ENCODE results near the gene VIM. TPM values are rescaled to one million over a fixed set of nuclear protein-coding genes. Genes with fewer than 3 reads are reported as not detected.
"Not testable (repeated sequence)": the region's sequence is repeated elsewhere in the genome, so short reads cannot be mapped to it uniquely, and the experiment has no call there.

VIM gene
- total and polyA plus RNA-seq, 12 donors, result 200 to 1,377 (median 723) TPM

DNA sequence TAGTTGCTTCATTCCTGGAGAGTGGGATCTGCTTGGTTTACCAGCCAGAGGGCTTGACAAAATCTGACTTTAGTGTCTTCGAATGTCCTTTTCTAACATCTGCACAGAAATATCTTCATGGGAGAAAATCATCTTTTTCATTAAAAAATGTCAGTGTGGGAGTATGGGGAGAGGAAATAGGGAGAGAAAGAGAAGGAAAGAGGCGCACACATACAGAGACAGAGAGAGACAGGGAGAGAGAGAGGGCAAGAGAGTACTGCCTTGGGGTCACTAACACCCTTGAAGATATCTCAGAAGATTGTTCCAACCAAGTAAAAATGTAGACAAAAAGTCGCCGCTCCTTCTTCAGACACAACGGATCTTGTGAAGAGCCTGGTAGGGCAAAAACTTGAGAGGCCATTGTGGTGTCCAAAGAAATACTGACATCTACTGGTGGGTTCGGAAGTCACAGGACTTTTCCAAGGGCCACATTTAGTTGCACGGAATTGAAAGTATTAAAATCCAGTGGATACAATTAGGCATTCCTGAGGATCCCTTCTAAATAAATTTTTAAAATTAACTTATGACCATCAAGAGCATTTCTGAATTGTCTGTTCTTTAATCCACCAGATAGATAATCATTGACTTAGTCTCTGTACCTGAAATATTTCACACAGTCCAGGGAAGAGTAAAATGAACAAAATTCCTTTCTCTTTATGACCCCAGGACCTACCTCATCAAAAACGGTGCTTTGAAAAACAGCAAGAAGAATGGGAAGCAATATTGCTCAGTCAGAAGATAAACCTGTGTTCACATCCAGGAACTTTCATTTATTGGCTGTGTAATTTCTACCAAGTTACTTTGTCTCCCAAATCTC, 29.7 kb downstream of the VIM start:
- intact Hi-C loops (cut with DNase I), result loop anchor here (2.0 to 5.0 kb wide), 3 partner anchors 415 to 430 kb away; no protein-coding TSS in a partner anchor
- Histone ChIP-seq H3K27me3 (peaks cover 8% of the 10 kb centered on the region), H3K9me3 (replicated peaks in 1 of 3) (peaks cover 0 to 4% (median 0%) of the 10 kb centered on the region in 3 donors), H3K27ac (no peak overlapping the region), H3K4me1 (replicated peaks in 1 of 2) (no peaks in the 10 kb centered on the region), H3K36me3 (replicated peaks in 1 of 2) (no peaks in the 10 kb centered on the region), H3K4me3 (no peak overlapping the region)
- 12 to 16% (median 12%) methylated on average over 8 of the region's 8 CpGs for WGBS, 4 donors
- peak; percentile 47 to 74 (median 68) for DNase-seq
- no peak for TF ChIP-seq POLR2A (IDR thresholded peaks at IDR 0.05)
- TF ChIP-seq, protein P1, sequence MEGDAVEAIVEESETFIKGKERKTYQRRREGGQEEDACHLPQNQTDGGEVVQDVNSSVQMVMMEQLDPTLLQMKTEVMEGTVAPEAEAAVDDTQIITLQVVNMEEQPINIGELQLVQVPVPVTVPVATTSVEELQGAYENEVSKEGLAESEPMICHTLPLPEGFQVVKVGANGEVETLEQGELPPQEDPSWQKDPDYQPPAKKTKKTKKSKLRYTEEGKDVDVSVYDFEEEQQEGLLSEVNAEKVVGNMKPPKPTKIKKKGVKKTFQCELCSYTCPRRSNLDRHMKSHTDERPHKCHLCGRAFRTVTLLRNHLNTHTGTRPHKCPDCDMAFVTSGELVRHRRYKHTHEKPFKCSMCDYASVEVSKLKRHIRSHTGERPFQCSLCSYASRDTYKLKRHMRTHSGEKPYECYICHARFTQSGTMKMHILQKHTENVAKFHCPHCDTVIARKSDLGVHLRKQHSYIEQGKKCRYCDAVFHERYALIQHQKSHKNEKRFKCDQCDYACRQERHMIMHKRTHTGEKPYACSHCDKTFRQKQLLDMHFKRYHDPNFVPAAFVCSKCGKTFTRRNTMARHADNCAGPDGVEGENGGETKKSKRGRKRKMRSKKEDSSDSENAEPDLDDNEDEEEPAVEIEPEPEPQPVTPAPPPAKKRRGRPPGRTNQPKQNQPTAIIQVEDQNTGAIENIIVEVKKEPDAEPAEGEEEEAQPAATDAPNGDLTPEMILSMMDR (IDR thresholded peaks at IDR 0.05), result peak; percentile 70 to 90 (median 88)

DNA sequence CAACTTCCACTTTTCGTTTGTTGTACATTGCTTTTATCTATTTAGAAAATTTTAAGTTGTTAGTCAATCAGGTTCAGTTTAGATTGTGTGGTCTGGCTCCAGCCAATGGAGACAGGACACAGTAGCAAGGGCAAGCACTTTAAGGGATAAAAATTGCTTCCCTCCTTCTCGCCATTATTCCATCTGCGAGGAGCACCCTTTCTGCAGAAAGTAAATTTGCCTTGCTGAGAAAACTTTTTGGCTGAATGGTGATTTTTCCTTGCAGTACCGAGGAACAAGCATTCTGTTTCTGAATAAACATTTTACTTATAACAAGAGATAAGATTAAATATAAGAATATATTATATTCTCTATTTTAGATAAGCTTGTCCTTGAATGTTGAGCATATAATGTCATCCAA, 34.5 kb downstream of the VIM start:
- 78 to 89% (median 87%) methylated on average over 4 of the region's 4 CpGs for WGBS, 4 donors
- Histone ChIP-seq H3K36me3 (replicated peaks in 1 of 2) (no peaks in the 10 kb centered on the region), H3K9me3 (replicated peaks in 1 of 3) (peaks cover 0 to 4% (median 0%) of the 10 kb centered on the region in 3 donors), H3K27me3 (peaks cover 9% of the 10 kb centered on the region), H3K4me3 (no peak overlapping the region), H3K27ac (no peak overlapping the region), H3K4me1 (replicated peaks in 1 of 2) (no peaks in the 10 kb centered on the region)
- DNase-seq, result no peak
- intact Hi-C loops (cut with DNase I), result loop anchor here in 1 of 2 donors (10.0 kb wide), 1 partner anchor 162 kb away; no protein-coding TSS in a partner anchor
- TF ChIP-seq POLR2A (IDR thresholded peaks at IDR 0.05), result no peak
- TF ChIP-seq, protein P1 (IDR thresholded peaks at IDR 0.05), result no peak

DNA sequence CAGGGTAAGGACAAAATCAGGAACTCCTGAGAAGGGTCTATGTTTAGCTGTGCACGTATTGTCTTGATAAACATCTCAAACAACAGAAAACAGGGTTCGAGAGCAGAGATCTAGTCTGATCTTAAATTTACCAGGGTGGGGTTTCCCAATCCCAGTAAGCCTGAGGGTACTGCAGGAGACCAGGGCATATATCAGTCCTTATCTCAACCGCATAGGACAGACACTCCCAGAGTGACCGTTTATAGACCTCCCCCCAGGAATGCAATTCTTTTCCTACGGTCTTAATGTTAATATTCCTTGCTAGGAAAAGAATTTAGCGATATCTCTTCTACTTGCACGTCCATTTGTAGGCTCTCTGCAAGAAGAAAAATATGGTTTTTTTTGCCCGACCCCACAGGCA, 35.5 kb downstream of the VIM start:
- H3K4me1 ChIP-seq (replicated peaks in 1 of 2), result no peaks in the 10 kb centered on the region
- peaks cover 0 to 4% (median 0%) of the 10 kb centered on the region in 3 donors for H3K9me3 ChIP-seq (replicated peaks in 1 of 3)
- H3K36me3 ChIP-seq (replicated peaks in 1 of 2), result no peaks in the 10 kb centered on the region
- no peak overlapping the region for H3K4me3 ChIP-seq
- intact Hi-C loops (cut with DNase I), result loop anchor here in 1 of 2 donors (10.0 kb wide), 1 partner anchor 161 kb away; no protein-coding TSS in a partner anchor
- 83 to 89% (median 87%) methylated on average over 8 of the region's 8 CpGs for WGBS, 4 donors
- H3K27ac ChIP-seq, result no peak overlapping the region
- TF ChIP-seq, protein P1 (IDR thresholded peaks at IDR 0.05), result no peak
- TF ChIP-seq POLR2A (IDR thresholded peaks at IDR 0.05), result no peak
- H3K27me3 ChIP-seq, result peaks cover 9% of the 10 kb centered on the region
- DNase-seq, result no peak

DNA sequence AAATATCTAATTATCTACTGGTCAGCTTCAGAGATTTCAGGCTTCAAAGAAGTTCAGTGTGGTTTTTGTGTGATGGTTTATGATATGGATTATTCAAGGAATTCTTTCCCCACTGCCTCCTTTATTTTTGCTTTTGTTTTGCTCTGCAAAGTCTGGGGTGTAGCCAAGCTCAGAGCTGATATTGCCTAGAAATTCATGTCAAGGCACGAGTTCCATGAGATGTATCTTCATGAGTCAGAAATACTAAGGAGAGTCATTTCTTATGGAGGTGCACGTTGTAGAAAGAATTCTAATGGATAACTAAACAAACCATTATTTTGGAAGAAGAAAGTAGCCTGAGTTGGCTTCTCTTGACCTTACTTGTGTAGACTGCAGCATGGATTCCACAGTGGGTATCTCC, 37.4 kb downstream of the VIM start:
- no peak for DNase-seq
- H3K27ac ChIP-seq, result no peak overlapping the region
- H3K9me3 ChIP-seq (replicated peaks in 1 of 3), result peaks cover 0 to 4% (median 0%) of the 10 kb centered on the region in 3 donors
- TF ChIP-seq, protein P1 (IDR thresholded peaks at IDR 0.05), result no peak
- TF ChIP-seq POLR2A (IDR thresholded peaks at IDR 0.05), result no peak
- no peaks in the 10 kb centered on the region for H3K36me3 ChIP-seq (replicated peaks in 1 of 2)
- H3K4me1 ChIP-seq (replicated peaks in 1 of 2), result no peaks in the 10 kb centered on the region
- H3K27me3 ChIP-seq, result peaks cover 6% of the 10 kb centered on the region
- 75 to 80% (median 78%) methylated on average over 2 of the region's 2 CpGs for WGBS, 4 donors
- intact Hi-C loops (cut with DNase I), result loop anchor here in 1 of 2 donors (10.0 kb wide), 1 partner anchor 159 kb away; no protein-coding TSS in a partner anchor
- no peak overlapping the region for H3K4me3 ChIP-seq

DNA sequence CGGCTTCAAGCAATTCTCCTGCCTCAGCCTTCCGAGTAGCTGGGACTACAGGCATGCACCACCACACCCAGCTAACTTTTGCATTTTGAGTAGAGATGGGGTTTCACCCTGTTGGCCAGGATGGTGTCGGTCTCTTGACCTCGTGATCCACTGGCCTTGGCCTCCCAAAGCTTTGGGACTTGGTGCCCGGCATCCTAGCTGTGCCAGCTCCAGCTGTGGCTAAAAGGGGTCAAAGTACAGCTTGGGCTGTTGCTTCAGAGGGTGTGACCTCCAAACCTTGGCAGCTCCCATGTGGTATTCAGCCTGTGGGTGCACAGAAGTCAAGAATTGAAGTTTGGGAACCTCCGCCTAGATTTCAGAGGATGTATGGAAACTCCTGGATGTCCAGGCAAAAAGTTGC, 38.5 kb downstream of the VIM start:
- intact Hi-C loops (cut with DNase I), result loop anchor here in 1 of 2 donors (10.0 kb wide), 1 partner anchor 158 kb away; no protein-coding TSS in a partner anchor
- H3K27me3 ChIP-seq; H3K36me3 ChIP-seq (replicated peaks in 1 of 2); H3K27ac ChIP-seq; DNase-seq; H3K9me3 ChIP-seq (replicated peaks in 1 of 3); H3K4me3 ChIP-seq; H3K4me1 ChIP-seq (replicated peaks in 1 of 2): not testable (repeated sequence)
- WGBS, 4 donors, result 88 to 93% (median 90%) methylated on average over 6 of the region's 6 CpGs

All from adrenal gland (tissue), 12 donors.